ENCODE results near the gene MTHFD2L.

The MTHFD2L gene

DNA sequence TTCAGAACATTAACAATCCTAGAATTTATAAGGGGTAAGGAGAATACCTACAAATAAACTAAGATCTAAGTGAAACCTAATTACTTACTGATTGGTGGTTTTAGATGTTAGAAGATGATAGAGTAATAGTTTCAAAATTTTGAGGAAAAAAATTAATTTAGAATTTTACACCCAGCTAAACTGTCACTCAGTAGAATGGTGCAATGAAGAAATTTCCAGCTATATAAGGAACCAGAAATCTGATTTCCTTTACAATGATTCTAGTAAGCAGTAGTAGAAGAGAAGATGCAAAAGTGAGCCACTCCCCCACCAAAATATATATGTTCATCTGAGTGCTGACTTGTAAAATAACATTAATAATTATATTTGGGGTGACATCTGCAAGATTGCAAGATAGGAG, 95.0 kb downstream of the MTHFD2L start:
- no peak for DNase-seq (ENCODE audit: low read depth in 2 of 2)

GRCh38 chr4:74254386-74254785, 96.5 kb downstream of the MTHFD2L start:
- DNase-seq (ENCODE audit: low read depth in 2 of 2), result no peak

- DNase-seq (ENCODE audit: low read depth in 2 of 2), result no peak
Observed at GRCh38 chr4:74255096-74255495, 97.2 kb downstream of the MTHFD2L start.

- DNase-seq (ENCODE audit: low read depth in 2 of 2), result no peak
Observed at GRCh38 chr4:74258963-74259362, 101.0 kb downstream of the MTHFD2L start.

DNA sequence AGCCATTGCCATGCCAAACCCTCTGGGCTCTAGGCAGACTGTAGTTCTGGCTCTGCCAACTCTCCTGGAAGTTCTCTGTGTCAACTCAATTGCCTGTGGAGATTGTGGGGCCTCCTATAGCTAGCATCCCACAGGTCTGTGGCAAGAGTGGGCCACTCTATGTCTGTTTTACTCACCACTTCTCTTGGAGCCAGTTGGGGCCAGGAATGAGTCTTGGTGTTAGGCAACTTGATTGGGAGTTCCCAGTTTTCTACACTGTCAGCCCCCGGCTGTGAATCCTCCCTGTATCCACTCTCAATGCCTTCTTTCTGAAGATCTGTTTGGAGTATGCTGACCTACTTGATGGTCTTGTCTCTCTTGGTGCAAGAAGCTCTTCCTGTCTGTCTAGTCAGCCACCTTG, 102.1 kb downstream of the MTHFD2L start:
- no peak for DNase-seq (ENCODE audit: low read depth in 2 of 2)

- DNase-seq (ENCODE audit: low read depth in 2 of 2), result no peak
Observed at GRCh38 chr4:74262522-74262921, 104.6 kb downstream of the MTHFD2L start.

DNA sequence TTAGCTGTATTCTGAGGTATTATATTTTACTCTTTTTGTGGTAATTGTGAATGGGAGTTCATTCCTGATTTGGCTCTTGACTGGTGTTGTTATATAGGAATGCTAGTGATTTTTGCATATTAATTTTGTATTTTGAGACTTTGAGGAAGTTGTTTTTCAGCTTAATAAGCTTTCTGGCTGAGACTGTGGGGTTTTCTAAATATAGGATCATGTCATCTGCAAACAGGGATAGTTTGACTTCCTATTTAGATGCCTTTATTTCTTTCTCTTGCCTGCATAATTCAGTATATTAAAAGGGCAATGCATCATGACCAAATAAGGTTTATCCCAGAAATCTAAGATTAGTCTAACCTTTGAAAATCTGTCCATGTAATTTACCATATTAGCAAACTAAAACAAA, 105.6 kb downstream of the MTHFD2L start:
- no peak for DNase-seq (ENCODE audit: low read depth in 2 of 2)

GRCh38 chr4:74266081-74266480, 108.2 kb downstream of the MTHFD2L start:
- no peak for DNase-seq (ENCODE audit: low read depth in 2 of 2)

DNA sequence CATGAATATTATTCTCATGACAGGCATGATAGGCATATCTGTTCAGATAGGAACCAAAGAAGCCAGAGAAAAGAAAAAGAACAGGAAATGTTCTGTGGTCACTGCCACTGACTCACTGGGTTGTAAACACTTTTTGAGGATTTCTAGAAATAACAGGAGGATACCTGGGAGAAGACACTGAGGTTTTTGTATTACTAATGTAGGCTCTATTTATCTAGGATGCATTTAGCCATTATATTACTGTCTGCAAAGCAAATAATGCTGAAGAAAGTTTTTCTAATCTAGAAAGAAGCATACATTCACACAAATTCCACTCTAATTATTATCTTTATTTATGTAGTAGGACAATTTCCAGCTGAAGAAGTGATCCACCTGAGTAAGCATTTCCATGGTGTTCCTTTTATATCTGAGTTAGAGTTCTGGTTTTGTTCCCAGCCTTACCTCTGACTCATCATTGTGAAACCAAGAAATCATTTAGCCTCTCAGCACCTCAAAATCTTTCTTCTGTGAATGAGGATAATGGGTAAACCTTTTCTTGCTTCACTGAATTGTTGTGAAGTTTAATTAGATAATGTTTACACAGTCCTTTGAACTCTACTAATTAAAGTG, 110.2 kb downstream of the MTHFD2L start:
- no peak for DNase-seq (ENCODE audit: low read depth in 2 of 2)

GRCh38 chr4:74268643-74269042, 110.7 kb downstream of the MTHFD2L start:
- no peak for DNase-seq (ENCODE audit: low read depth in 2 of 2)

- no peak for DNase-seq (ENCODE audit: low read depth in 2 of 2)
Observed at GRCh38 chr4:74278490-74278889, 120.6 kb downstream of the MTHFD2L start.

DNA sequence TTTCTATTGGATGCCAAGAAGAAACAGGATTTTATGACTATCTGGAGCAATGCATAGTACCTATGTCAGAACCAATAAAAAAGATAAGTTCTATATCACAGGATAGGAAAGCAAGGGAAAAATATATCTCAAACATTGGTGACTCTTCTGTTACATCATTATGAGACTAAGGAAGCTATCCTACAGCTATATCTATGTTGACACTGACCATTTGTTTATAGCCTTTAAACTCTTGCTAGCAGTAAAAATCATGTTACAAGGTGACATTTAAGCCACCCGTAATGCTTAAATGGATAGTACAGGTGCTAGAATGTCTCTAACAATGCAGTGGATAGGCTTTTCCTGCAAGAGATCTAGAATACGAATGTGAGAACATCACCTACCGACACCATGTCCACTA, 121.8 kb downstream of the MTHFD2L start:
- no peak for DNase-seq (ENCODE audit: low read depth in 2 of 2)

DNA sequence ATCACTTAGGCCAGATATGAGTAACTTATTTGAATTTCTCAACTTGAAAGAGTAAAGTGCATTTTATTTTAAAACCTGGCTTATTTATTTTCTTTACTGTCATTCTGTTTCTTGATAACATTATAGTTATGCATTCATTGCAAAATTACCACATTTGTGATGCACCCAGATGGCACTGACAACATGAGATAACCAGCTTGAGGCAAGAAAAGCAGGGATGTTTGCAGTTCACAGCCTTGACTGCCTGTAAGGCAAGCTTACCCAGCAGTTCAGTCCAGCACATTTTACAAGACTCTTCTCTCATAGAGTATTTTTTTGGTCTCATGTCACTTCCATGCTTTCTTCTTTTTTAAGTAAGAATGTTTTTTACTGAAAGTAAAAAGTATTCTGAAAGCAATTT, 125.0 kb downstream of the MTHFD2L start:
- DNase-seq (ENCODE audit: low read depth in 2 of 2), result no peak

- no peak for DNase-seq (ENCODE audit: low read depth in 2 of 2)
Observed at GRCh38 chr4:74283614-74284013, 125.7 kb downstream of the MTHFD2L start.

GRCh38 chr4:74284053-74284452, 126.1 kb downstream of the MTHFD2L start:
- no peak for DNase-seq (ENCODE audit: low read depth in 2 of 2)

DNA sequence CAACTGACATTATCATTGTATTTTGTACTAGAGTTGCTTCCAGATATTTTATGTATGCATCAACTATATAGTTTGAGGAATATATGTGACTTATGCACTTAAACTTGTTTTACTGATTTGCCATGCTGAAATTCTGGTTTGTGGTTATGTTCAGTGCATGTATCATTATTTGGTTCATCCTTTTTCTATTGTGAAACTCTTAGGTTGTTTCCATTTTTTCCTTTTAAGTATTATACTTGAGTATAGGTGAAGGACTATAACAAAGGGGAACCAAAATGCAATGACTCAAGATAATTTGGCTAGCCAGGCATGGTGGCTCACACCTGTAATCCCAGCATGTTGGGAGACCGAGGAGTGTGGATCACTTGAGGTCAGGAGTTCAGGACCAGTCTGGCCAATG, 129.2 kb downstream of the MTHFD2L start:
- no peak for DNase-seq (ENCODE audit: low read depth in 2 of 2)

DNA sequence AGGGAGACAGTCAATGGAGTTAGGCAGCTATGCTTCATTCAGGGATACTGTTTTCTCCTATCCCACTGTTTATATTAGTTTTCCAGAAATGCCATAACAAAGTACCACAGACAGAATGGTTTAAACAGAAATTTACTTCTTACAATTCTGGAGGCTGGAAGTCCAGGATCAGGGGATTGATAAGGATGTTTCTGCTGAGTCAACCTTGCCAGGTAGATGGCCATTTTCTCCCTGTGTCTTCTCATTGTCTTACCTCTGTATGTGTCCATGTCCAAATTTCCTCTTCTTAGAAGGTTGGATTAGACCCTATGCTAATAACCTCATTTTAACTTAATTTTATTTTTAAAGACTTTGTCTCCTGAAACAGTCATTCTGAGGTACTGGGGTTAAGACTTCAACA, 129.9 kb downstream of the MTHFD2L start:
- no peak for DNase-seq (ENCODE audit: low read depth in 2 of 2)

GRCh38 chr4:74291471-74291870, 133.6 kb downstream of the MTHFD2L start:
- DNase-seq (ENCODE audit: low read depth in 2 of 2), result no peak

DNA sequence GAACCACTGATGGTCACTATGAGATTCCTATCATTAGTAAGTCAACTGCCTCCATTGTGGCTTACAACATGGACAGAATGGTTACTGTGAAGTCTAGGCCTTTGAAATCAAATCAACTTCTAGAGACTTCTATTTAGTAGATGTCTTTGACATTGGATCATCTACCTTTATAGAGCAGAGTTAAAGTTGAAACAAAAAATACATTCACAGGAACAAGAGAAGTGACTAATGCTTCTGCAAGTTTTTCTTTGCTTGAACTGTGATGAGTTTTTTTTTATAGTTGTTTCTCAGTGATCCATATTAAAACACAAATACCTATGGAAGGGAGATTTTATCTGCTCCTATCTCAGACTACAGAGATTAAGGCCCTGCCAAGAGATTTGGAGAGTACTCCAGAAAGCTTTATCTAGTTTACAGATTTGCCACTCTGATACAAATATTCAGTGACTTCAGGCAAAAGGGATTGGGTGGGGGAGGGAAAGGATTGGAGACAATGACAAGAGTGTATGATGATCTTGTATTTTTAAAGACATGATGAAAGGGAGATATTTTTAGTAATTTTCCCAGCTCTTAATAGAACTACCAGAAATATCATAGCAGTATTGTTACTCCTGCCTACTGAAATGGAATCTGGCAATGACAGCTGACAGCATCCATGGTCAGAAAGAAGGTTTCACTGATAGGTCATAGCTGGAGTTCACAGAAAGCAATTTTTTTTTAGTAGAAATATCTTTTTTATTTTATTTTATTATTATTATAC, 134.4 kb downstream of the MTHFD2L start:
- no peak for DNase-seq (ENCODE audit: low read depth in 2 of 2)

DNA sequence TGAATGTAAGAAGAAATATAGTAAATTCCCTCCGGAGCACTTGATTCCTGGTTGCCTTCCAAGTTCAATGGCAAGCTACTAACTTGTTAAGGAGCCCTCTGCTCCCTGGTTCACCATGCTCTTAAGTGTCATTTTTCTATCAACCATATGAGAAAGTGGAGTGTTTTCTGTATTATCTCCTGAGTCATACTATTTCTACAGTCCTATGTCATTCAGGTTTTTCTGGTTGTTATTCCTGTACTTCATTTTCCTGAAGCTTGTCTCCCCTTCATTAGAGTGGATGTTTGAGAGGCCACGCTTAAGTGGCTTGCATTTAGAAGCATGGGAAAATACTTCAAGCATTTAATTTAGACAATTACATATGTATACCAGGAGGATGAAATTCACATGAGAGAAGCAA, 135.6 kb downstream of the MTHFD2L start:
- DNase-seq (ENCODE audit: low read depth in 2 of 2), result no peak

GRCh38 chr4:74294681-74295080, 136.8 kb downstream of the MTHFD2L start:
- no peak for DNase-seq (ENCODE audit: low read depth in 2 of 2)

GRCh38 chr4:74297539-74297938, 139.6 kb downstream of the MTHFD2L start:
- DNase-seq (ENCODE audit: low read depth in 2 of 2), result no peak

- no peak for DNase-seq (ENCODE audit: low read depth in 2 of 2)
Observed at GRCh38 chr4:74304095-74304625, 146.2 kb downstream of the MTHFD2L start.
